K562 (cell line): ENCODE measurements around the gene IL6R. TPM values are rescaled to one million over a fixed set of nuclear protein-coding genes. Genes with fewer than 3 reads are reported as not detected.

Source experiments
- CBFA2T2 ChIP-seq: fragments of 450-650 bp; conservative IDR thresholded peaks from 2 replicates; pipeline ENCODE4 v1.6.1; 2017; ENCODE audit warnings: mild to moderate bottlenecking
- CBFA2T3 ChIP-seq: fragments of 450-650 bp; IDR thresholded peaks from 2 replicates; pipeline ENCODE4 v1.6.1; 2017
- CCAR2 ChIP-seq: fragments of 200-400 bp; formaldehyde crosslinking; IDR thresholded peaks from 2 replicates; pipeline ENCODE4 v1.6.1; 2017; ENCODE audit warnings: mild to moderate bottlenecking, low read depth, low read length
- ETV5 ChIP-seq: sonication (generic); formaldehyde crosslinking; IDR thresholded peaks from 2 replicates; pipeline ENCODE4 v1.4.0; 2020; ENCODE audit warnings: low read depth, mild to moderate bottlenecking, missing genetic modification reagents
- GABPA ChIP-seq: fragments of 200-800 bp; sonication (Bioruptor generic); conservative IDR thresholded peaks from 2 replicates; pipeline ENCODE4 v1.6.1; 2016; ENCODE audit warnings: low read depth, missing genetic modification characterization, missing compliant biosample characterization
- MTA1 ChIP-seq: fragments of 450-650 bp; IDR thresholded peaks from 2 replicates; pipeline ENCODE4 v1.6.1; 2017; ENCODE audit warnings: borderline replicate concordance
- MYNN ChIP-seq, 2 experiments: sonication (generic); formaldehyde crosslinking in 1 of 2; IDR thresholded peaks; 2 replicates each; pipeline versions ENCODE4 v1.5.0 to v1.6.1; 2016 to 2020; ENCODE audit warnings: antibody characterized with exemption in 1 of 2, missing genetic modification reagents in 1 of 2
- PML ChIP-seq: IDR thresholded peaks from 2 replicates; pipeline ENCODE4 v1.6.1; 2012; ENCODE audit warnings: low read length, inconsistent platforms
- PPARD ChIP-seq: fragments of 250-450 bp; sonication (Bioruptor Pico); IDR thresholded peaks from 2 replicates; pipeline ENCODE4 v1.8.0; 2022; ENCODE audit warnings: inconsistent platforms, mild to moderate bottlenecking, moderate library complexity
- SMAD4 ChIP-seq: fragments of 250-450 bp; sonication (Bioruptor Pico); conservative IDR thresholded peaks from 2 replicates; pipeline ENCODE4 v1.8.0; 2021; ENCODE audit warnings: inconsistent platforms, mild to moderate bottlenecking, moderate library complexity
- TEAD1 ChIP-seq, 2 experiments: fragments of 450-650 bp in 1 of 2; sonication (generic) in 1 of 2; formaldehyde crosslinking; IDR thresholded peaks; 2 replicates each; pipeline versions ENCODE4 v1.4.0 to v1.8.0; 2020 to 2022; ENCODE audit warnings: mild to moderate bottlenecking in 2 of 2, missing genetic modification reagents in 1 of 2
- TRIM24 ChIP-seq, 2 experiments: fragments of 450-650 bp; IDR thresholded peaks; 2 replicates each; pipeline ENCODE4 v1.6.1; 2016
- ZNF274 ChIP-seq: IDR thresholded peaks from 2 replicates; pipeline ENCODE4 v1.6.1; 2011; ENCODE audit warnings: low read depth, mild to moderate bottlenecking, low read length, moderate library complexity, borderline replicate concordance
- ZNF324 ChIP-seq: fragments of 250-450 bp; sonication (Bioruptor Pico); IDR thresholded peaks from 2 replicates; pipeline ENCODE4 v1.4.0; 2020; ENCODE audit warnings: mild to moderate bottlenecking
- ZNF584 ChIP-seq: fragments of 200-800 bp; sonication (Bioruptor generic); IDR thresholded peaks from 2 replicates; pipeline ENCODE4 v1.6.1; 2016; ENCODE audit warnings: low read depth, mild to moderate bottlenecking, missing genetic modification characterization, missing compliant biosample characterization
- ZNF766 ChIP-seq: fragments of 200-800 bp; sonication (Bioruptor generic); conservative IDR thresholded peaks from 2 replicates; pipeline ENCODE4 v1.6.1; 2016; ENCODE audit warnings: missing genetic modification characterization, missing compliant biosample characterization
- polyA plus RNA-seq, 8 experiments: library from polyadenylated mRNA; depleted of rRNA in 4 of 8; stranded (reverse) in 5 of 8; unstranded in 3 of 8; fragments of >200 nt; fragmentation: Nextera tagmentation in 2 of 8; fragmentation: Illumina TruSeq in 1 of 8; extraction: Ambion mirVana in 2 of 8; extraction: Trizol in 1 of 8; gene quantifications; 2 replicates each; pipeline versions ENCODE4 v1.2.1 to v1.2.3, GENCODE V29; 2011 to 2014; ENCODE audit warnings: inconsistent platforms in 1 of 8, missing spikeins in 1 of 8
- total RNA-seq, 7 experiments: library from RNA; depleted of rRNA in 6 of 7; stranded (reverse); fragments of >200 nt in 6 of 7; fragmentation: Illumina TruSeq in 2 of 7; extraction: Trizol in 2 of 7; gene quantifications; 2 replicates each; pipeline versions ENCODE4 v1.2.1 to v1.2.3, GENCODE V29; 2011 to 2021; ENCODE audit warnings: low replicate concordance in 1 of 7
- TF ChIP-seq, protein P1 (sequence below): sonication (generic); formaldehyde crosslinking; IDR thresholded peaks from 2 replicates; pipeline ENCODE4 v1.8.0; 2022; ENCODE audit warnings: missing genetic modification reagents, mild to moderate bottlenecking, moderate library complexity, borderline replicate concordance
- TF ChIP-seq, protein P2 (sequence below): sonication (generic); formaldehyde crosslinking; IDR thresholded peaks from 2 replicates; pipeline ENCODE4 v1.9.0; 2022; ENCODE audit warnings: mild to moderate bottlenecking, missing genetic modification reagents
- TF ChIP-seq, protein P3 (sequence below), 3 experiments: fragments of 200-800 bp in 1 of 3; fragments of 250-450 bp in 1 of 3; fragments of 450-650 bp in 1 of 3; sonication (Bioruptor Pico) in 1 of 3; sonication (Bioruptor generic) in 1 of 3; formaldehyde crosslinking in 1 of 3; IDR thresholded peaks; 2 replicates each; pipeline versions ENCODE4 v1.6.1 to v1.8.0; 2016 to 2022; ENCODE audit warnings: mild to moderate bottlenecking in 2 of 3, missing genetic modification characterization in 2 of 3, missing compliant biosample characterization in 1 of 3, moderate library complexity in 1 of 3
- TF ChIP-seq, protein P4 (sequence below): IDR thresholded peaks from 2 replicates; pipeline ENCODE4 v1.6.1; 2014; ENCODE audit warnings: antibody characterized with exemption

IL6R gene
- total and polyA plus RNA-seq, 9 of the 15 experiments (the other 6 are each of a cell fraction or from before 2014, with no cell fraction given) = 0.05 to 1.1 (median 0.11) TPM; not detected in 2

DNA sequence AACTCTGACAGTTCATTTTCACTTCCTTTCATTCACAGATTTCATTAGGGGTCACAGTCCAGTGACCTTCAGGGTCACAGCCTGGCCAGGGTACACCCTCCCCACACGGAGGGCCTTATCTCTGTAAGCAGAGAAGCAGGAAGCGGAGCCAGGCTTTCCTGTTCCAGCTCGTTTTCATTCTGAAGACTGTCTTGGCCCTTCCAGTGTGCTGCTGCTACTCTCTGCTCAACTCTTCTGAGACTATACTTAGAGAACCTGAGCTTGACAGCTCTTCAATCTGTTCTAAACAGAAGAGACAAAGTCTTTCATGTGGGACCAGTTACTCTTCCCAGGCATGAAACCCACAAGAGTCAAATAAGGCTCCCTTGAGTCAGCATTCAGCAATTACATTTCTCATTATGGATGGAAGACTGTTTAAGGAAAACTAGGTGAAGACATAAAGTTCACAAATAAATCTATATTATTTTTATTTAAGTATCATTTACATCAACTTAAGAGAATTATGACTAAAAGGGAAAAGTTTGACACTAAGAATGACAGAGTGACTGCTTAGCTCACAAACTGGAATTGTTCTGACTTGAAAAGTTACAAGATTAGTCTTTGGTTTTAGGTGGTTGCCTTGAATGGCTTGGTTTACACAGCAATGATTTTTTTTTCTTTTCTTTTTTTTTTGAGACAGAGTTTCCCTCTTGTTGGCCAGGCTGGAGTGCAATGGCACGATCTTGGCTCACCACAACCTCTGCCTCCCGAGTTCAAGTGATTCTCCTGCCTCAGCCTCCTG is 92.1 kb downstream of the IL6R start (continued):
- TF ChIP-seq, protein P1, sequence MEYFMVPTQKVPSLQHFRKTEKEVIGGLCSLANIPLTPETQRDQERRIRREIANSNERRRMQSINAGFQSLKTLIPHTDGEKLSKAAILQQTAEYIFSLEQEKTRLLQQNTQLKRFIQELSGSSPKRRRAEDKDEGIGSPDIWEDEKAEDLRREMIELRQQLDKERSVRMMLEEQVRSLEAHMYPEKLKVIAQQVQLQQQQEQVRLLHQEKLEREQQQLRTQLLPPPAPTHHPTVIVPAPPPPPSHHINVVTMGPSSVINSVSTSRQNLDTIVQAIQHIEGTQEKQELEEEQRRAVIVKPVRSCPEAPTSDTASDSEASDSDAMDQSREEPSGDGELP = peak; percentile 31; the same call in 1 of the 2 replicates
- TF ChIP-seq ZNF274 (no peak), CBFA2T3 (peak; percentile 93), CCAR2 (no peak), MYNN (IDR thresholded peaks at IDR 0.05) (no peak), MYNN (CRISPR knock-in tag; IDR thresholded peaks at IDR 0.05) (no peak), CBFA2T2 (peak; percentile 82), GABPA (peak; percentile 57), ZNF584 (CRISPR knock-in tag) (no peak), TEAD1 (CRISPR knock-in tag; IDR thresholded peaks at IDR 0.05) (no peak), SMAD4 (peak; percentile 67; the same call in 1 of the 2 replicates), PPARD (CRISPR knock-in tag) (no peak), ZNF766 (CRISPR knock-in tag) (peak; percentile 49; the same call in 1 of the 2 replicates), ETV5 (peak; percentile 83), PML (peak; percentile 62; the same call in 1 of the 2 replicates), TRIM24 (IDR thresholded peaks at IDR 0.05) (peak; percentile 28 to 52; a peak in 2 of 4 replicates), MTA1 (0 out of 2 replicates have a peak, but pooled peaks have one; percentile 17), ZNF324 (no peak)
- TF ChIP-seq, protein P2, sequence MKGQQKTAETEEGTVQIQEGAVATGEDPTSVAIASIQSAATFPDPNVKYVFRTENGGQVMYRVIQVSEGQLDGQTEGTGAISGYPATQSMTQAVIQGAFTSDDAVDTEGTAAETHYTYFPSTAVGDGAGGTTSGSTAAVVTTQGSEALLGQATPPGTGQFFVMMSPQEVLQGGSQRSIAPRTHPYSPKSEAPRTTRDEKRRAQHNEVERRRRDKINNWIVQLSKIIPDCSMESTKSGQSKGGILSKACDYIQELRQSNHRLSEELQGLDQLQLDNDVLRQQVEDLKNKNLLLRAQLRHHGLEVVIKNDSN (CRISPR knock-in tag) = no peak
- TF ChIP-seq, protein P3, sequence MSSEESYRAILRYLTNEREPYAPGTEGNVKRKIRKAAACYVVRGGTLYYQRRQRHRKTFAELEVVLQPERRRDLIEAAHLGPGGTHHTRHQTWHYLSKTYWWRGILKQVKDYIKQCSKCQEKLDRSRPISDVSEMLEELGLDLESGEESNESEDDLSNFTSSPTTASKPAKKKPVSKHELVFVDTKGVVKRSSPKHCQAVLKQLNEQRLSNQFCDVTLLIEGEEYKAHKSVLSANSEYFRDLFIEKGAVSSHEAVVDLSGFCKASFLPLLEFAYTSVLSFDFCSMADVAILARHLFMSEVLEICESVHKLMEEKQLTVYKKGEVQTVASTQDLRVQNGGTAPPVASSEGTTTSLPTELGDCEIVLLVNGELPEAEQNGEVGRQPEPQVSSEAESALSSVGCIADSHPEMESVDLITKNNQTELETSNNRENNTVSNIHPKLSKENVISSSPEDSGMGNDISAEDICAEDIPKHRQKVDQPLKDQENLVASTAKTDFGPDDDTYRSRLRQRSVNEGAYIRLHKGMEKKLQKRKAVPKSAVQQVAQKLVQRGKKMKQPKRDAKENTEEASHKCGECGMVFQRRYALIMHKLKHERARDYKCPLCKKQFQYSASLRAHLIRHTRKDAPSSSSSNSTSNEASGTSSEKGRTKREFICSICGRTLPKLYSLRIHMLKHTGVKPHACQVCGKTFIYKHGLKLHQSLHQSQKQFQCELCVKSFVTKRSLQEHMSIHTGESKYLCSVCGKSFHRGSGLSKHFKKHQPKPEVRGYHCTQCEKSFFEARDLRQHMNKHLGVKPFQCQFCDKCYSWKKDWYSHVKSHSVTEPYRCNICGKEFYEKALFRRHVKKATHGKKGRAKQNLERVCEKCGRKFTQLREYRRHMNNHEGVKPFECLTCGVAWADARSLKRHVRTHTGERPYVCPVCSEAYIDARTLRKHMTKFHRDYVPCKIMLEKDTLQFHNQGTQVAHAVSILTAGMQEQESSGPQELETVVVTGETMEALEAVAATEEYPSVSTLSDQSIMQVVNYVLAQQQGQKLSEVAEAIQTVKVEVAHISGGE (CRISPR knock-in tag; IDR thresholded peaks at IDR 0.05) = peak in 1 of 3 experiments; percentile 29; a peak in 1 of 6 replicates
- TF ChIP-seq, protein P4, sequence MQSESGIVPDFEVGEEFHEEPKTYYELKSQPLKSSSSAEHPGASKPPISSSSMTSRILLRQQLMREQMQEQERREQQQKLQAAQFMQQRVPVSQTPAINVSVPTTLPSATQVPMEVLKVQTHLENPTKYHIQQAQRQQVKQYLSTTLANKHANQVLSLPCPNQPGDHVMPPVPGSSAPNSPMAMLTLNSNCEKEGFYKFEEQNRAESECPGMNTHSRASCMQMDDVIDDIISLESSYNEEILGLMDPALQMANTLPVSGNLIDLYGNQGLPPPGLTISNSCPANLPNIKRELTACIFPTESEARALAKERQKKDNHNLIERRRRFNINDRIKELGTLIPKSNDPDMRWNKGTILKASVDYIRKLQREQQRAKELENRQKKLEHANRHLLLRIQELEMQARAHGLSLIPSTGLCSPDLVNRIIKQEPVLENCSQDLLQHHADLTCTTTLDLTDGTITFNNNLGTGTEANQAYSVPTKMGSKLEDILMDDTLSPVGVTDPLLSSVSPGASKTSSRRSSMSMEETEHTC = no peak
